GM18907 (cell line): Measurements from ENCODE around the gene FAM120C.

Experiments
- ATAC-seq: cut with Tn5 transposase; IDR thresholded peaks from one replicate; pipeline ENCODE4 v1.9.1; 2021; ENCODE audit warnings: mild to moderate bottlenecking, moderate library complexity; ENCODE audit not compliant: unreplicated experiment

FAM120C gene

GRCh38 chrX:54182864-54183613 lies at the start of gene FAM120C:
Gene FAM120C (minus strand): TSS chrX:54183254. CDS start chrX:54183198, 56 bp downstream.
- peak; percentile 48 for ATAC-seq

GRCh38 chrX:54230435-54231148 lies 47.5 kb upstream of the FAM120C start:
- ATAC-seq = no peak

- ATAC-seq = no peak
Observed at GRCh38 chrX:54223581-54223980, 40.5 kb upstream of the FAM120C start.

GRCh38 chrX:54213603-54214002 lies 30.5 kb upstream of the FAM120C start:
- no peak for ATAC-seq

- ATAC-seq = no peak
Observed at GRCh38 chrX:54208531-54208930, 25.5 kb upstream of the FAM120C start.

GRCh38 chrX:54198262-54198661 lies 15.2 kb upstream of the FAM120C start:
- ATAC-seq = no peak

- ATAC-seq = peak; percentile 63
Observed at GRCh38 chrX:54194982-54195588, 12.0 kb upstream of the FAM120C start.

- no peak for ATAC-seq
Observed at GRCh38 chrX:54193085-54193821, 10.2 kb upstream of the FAM120C start.

GRCh38 chrX:54184474-54184873 lies 1.4 kb upstream of the FAM120C start:
- no peak for ATAC-seq

- peak; percentile 69 for ATAC-seq
Observed at GRCh38 chrX:54182194-54182863, 725 bp downstream of the FAM120C start.

- no peak for ATAC-seq
Observed at GRCh38 chrX:54181202-54181953, 1.7 kb downstream of the FAM120C start.

GRCh38 chrX:54180403-54180802 lies 2.7 kb downstream of the FAM120C start:
- no peak for ATAC-seq

- no peak for ATAC-seq
Observed at GRCh38 chrX:54178100-54178940, 4.7 kb downstream of the FAM120C start.

- ATAC-seq = no peak
Observed at GRCh38 chrX:54177306-54177705, 5.7 kb downstream of the FAM120C start.

- ATAC-seq = no peak
Observed at GRCh38 chrX:54173791-54174190, 9.3 kb downstream of the FAM120C start.

- ATAC-seq = no peak
Observed at GRCh38 chrX:54172455-54172854, 10.6 kb downstream of the FAM120C start.

- no peak for ATAC-seq
Observed at GRCh38 chrX:54171527-54172250, 11.4 kb downstream of the FAM120C start.

GRCh38 chrX:54171091-54171490 lies 12.0 kb downstream of the FAM120C start:
- ATAC-seq = no peak
